NT2/D1 (cell line): ENCODE results near the gene NT5DC1.

Source experiments
- YY1 ChIP-seq: IDR thresholded peaks from 2 replicates; pipeline ENCODE4 v1.6.1; 2011; ENCODE audit not compliant: insufficient read length, insufficient read depth
- ZNF274 ChIP-seq: IDR thresholded peaks from 2 replicates; pipeline ENCODE4 v1.6.1; 2011; ENCODE audit warnings: mild to moderate bottlenecking, low read depth, low read length

- TF ChIP-seq YY1 (no peak), ZNF274 (no peak)
Observed at GRCh38 chr6:116066789-116067188, 33.9 kb upstream of the NT5DC1 start.
